GM21526 (cell line): ENCODE data around the gene EID2.

ENCODE experiments used
- ATAC-seq: cut with Tn5 transposase; IDR thresholded peaks from one replicate; pipeline ENCODE4 v1.9.1; 2021; ENCODE audit warnings: moderate library complexity; ENCODE audit not compliant: unreplicated experiment, low FRiP score

The EID2 gene, protein sequence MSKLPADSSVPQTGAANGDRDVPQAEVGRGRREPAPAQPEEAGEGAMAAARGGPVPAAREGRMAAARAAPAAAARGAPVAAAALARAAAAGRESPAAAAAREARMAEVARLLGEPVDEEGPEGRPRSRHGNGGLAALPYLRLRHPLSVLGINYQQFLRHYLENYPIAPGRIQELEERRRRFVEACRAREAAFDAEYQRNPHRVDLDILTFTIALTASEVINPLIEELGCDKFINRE

DNA sequence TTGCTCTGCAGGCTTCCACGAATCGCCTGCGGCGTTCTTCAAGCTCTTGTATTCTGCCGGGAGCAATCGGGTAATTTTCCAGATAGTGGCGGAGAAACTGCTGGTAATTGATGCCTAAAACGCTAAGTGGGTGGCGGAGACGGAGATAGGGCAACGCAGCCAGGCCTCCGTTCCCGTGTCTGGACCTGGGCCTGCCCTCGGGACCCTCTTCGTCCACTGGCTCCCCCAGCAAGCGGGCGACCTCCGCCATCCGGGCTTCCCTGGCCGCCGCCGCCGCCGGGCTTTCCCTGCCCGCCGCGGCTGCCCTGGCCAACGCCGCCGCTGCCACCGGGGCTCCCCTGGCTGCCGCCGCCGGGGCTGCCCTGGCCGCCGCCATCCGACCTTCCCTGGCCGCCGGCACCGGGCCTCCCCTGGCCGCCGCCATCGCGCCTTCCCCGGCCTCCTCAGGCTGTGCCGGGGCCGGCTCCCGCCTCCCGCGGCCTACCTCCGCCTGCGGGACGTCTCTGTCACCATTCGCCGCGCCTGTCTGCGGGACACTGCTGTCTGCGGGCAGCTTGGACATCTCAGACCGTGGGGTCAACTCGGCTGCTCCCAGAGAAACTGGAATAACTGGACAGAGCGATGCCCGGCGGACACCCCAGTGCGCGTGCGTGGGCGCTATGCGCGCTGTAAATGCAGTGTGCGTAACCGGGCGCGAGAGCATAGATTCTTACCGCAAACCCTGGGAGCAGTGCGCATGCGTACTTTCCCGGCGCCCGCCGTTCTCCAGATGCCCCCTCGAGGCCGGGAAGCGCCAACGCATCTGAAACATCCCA, at the start of gene EID2:
EID2 (minus strand) TSS at position 644 of the 815 bp plus-strand sequence; CDS start at position 562, 82 bp downstream.
- ATAC-seq = peak; percentile 69

DNA sequence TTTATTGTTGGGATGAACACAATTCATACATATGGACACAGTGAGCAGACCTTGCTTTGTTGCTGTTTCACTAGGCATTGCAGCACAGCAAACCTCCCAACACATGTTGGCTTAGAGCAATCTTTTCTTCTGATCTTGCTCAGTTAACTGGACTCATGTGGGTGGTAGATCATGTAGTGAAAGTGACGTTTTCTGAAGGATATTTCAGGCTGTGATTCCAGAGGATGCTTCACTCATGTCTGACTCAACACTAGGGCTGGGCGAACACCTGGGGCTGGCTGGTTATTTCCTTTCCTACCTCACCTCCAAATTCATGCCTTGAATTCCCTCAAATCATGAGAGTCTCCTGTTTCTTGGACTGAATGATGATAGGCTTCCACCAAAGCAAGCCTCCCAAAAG, 48.1 kb upstream of the EID2 start:
- ATAC-seq = no peak

DNA sequence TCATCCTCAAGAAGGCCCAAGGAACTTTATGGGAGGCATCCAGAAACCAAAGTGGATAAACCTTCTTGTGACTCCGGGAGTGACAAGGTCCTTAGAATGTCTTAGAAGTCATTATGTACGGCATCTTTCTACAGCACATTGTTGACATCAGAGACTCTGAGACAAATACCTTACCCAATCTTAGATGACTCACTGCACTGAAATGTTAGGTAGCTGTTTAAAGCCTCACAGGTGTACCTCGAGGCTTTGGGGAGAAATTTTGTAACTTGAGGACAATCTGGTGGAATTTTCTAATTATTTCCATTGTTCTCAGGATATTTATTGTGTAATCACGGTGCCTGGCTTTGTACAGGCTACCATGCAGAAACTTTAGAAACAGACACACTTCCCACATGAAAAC, 47.5 kb upstream of the EID2 start:
- no peak for ATAC-seq

DNA sequence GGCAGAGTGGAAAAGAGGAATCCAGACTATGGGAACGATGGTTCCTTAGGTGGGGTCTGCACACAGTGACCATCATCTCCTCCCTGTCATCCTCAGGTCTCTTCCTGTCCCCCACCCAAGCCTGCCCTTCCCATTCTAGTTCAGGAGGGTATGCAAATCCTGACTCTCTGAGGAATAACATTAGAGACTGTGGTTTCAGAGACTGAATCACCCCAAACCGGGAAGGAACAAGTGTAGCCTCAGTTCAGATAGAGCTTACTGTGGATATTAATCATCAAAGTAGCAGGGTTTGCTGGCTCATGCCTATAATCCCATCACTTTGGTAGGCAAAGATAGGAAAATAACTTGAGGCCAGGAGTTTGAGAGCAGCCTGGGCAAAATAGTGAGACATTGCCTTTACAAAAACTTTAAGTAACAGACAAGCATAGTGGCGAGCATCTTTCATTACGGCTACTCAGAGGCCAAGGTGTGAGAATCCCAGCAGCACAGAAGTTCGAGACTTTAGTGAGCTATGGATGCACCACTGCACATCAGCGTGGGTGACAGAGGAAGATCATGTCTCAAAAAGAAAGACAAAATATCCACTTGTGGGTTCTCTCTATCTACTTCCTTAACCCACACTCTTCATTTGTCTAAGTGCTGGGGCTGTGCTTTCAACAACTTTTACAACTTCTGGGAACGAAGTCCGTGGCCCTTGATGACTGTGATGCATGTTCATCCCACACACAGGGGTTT, 43.1 kb upstream of the EID2 start:
- no peak for ATAC-seq

DNA sequence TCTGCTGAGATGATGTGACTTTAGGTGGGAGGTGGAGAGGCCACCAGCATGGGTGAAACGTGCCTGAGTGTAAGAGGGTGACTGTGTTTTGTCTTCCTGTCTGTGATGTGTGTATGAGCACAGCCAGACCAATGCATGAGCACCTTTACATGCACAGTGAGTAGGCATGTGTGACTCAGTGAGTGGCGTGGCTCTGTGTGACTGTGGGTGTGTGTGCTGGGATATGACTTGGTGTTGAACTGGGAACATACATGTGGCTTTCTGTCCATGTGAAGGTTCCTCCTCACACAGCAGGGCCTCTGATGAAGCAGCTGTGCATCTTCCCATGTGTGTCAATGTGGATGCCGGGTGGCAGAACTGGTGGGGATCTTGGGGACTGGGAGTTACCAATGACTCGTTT, 42.5 kb upstream of the EID2 start:
- no peak for ATAC-seq

DNA sequence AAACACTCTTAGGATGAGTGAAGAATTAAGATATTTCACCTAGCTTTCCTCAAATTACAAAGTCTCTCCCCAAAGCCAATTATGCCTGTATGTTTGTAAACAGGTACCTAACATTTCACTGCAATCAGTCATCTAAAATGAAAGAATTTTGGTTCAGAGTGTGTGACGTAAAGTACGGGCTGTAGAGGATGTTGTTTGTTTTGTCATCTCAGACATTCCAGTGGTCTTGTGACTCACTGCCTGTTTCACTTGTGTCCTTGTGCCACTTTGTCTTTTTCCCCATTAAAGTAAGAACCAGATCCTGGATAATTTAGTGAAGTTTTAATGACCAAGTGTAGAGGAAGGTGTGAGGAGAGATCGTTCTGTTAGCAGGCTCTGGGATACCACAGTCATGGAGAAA, 28.6 kb upstream of the EID2 start:
- ATAC-seq = no peak

DNA sequence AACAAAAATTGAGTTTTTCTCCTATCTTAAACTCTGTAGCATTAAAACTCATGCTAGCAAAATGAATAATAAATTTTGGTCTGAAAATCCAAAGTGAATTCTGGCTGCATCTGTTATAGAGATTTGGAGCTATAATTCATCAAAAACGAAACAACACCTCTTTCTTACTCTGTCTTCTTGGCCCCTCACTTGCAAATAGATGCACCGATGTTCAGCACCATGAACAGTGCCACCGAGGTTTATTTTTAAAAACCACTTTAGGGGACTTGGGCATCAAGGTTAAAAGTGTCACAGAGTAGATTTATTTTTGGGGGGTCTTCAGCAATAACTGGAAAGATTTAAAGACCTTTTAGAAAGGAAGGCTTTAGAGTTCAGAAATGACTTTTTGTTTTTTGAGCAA, 26.1 kb upstream of the EID2 start:
- ATAC-seq = no peak

DNA sequence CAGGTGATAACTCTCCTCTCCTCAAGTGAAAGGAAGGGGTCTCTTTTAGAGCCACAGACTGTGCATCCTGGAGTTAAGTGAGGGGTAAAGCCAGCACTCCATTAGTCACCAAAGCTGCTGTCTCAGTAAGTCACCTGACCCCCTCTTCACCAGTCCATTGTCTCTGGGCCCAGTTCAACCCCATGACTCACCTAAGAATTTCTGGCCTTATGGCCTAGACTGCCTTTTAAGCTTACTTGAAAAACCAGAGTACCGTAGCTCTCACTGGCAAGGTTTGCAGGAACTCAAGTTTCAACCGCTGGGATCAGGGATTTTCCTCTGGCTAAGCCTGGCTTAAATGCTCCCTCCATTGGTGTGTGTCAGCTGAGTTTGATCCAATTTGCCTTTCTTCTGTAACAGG, 23.4 kb upstream of the EID2 start:
- ATAC-seq = no peak

DNA sequence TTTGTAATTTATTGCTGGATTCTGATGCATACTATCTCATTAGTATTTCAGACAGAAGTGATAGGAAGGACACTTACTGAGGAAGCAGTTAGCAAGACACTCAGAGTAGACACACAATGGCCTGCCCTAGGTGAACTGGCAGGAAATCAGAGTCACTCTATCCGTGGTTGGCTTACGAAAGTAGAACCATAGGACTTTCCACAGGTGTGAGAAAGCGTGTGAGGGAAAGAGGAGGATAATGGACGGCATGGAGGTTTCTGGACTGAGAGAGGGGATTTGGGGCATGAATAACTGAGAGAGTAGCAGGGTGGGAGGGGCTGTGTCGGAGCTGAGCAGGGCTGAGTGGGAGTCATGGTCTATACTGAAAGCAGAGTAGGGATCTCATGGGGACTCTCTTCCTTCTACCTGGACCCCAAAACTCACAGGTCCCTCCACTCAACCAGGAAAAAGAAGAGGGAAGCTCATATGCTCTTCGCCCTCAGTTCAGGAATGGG, 18.7 kb upstream of the EID2 start:
- ATAC-seq = no peak

DNA sequence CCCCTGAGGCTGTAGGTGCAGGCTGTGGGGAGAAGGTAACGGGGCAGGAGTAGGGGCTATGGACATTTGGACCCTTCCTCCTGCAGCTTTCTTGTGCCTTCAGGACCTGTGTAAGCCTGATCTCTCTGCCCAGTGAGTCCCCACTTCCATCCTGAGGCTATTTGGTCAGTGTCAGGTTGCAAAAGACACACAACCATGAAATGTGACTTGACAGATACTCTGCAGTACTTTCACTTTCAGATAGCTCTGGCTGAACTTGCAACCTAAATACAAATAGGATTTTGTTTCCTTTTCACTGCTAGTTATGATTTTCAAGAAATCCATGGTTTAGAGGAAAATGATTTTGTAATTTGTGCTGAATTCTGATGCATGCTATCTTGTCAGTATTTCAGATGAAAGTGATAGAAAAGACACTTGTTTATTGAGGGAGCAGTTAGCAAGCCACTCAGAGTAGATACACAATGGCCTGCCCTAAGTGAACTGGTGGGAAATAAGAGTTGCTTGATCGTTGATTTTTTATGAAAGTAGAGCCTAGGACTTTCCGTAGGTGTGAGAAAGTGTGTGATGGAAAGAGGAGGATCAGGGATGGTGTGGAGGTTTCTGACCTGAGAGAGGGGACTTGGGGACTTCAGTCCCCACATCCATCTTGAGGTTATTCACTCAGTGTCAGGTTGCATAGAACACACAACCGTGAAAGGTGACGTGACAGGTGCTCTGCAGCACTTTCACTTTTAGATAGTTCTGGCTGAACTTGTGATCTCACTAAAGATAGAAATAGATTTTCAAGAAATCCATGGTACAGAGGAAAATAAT, 18.1 kb upstream of the EID2 start:
- ATAC-seq = no peak

DNA sequence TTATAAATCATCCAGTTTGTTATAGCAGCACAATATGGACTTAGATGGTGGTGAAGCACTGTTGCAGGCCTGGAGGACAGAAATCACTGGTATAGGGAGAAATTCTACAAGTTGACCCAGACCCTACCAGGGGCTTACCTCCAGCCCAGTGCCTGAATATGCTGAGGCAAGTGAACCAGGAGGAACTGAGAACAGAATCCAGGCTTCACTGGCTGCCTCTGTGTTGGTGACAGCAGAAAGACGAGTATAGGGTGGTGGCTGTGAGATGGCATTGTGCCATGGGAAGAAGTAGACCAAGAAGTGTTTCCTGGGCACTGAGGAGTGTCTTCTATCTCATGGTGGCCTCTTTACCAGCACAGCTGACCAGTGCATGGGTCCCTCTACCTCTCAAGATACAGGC, 15.9 kb upstream of the EID2 start:
- ATAC-seq = no peak

DNA sequence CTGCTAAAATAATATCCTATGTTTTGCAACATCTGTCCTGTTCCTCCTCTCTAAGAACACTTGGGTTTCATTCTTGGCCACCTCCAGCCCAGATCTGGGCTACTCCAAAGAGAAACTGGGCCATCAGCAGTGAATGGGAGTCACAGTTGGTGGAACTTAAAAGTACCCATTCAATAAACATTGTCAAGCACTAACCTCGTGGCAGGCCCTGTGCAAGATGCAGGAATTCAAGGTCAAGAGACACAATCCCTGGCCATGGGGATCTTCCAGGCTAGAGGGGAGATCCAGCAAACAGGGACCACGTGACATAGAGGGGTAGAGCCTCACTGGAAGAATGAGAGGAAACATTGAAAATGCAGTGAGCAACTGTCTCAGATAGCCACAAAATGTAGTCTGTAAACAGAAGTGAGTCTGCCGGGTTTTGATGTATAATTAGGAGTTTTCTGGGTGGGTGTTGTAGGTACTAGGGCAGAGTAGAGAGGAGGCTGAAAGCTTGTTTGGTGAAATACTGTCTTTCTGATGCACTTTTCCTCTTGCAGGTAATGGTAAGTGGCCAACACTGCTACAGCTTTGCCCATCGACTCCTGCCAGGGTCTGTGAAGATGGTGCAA, 14.8 kb upstream of the EID2 start:
- ATAC-seq = no peak

DNA sequence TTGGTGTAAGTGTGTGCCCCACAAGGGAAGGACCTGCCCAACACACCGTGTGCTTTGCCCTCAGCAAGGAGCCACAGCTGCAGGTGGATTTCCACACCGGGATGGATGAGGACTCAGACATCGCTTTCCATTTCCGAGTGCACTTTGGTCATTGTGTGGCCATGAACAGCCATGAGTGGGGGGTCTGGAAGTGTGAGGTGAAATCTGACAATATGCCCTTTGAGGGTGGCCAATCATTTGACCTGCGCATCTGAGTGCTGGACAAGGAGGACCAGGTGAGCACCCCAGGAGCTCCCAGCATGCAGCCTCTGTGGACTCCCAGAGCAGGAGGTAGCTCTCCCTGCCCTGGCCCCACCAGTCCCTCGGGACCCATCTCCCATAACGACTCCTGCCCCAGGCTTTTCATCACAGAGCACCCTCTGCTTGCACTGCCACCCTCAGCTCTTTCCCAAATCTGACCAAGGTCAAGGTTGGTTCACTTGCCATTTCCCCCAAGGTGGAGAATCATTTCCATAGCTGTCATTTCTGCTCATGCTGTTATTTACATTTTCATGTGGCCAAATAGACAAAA, 13.2 kb upstream of the EID2 start:
- ATAC-seq = no peak

DNA sequence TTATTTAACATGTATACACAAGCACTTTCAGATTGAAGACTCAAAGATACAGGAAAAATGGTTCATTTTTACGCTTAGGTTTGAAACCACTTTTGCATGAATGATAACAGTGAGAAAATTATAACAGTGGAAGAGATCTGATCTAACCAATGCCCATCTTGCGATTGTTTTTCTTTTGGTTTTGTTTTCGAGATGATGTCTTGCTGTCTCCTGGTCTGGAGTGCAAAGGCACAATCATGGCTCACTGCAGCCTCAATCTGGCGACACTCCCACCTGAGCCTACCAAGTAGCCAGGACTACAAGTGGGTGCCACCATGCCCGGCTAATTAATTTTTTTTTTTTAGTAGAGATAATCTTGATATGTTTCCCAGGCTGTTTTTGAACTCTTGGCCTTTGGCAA, 10.2 kb upstream of the EID2 start:
- no peak for ATAC-seq

DNA sequence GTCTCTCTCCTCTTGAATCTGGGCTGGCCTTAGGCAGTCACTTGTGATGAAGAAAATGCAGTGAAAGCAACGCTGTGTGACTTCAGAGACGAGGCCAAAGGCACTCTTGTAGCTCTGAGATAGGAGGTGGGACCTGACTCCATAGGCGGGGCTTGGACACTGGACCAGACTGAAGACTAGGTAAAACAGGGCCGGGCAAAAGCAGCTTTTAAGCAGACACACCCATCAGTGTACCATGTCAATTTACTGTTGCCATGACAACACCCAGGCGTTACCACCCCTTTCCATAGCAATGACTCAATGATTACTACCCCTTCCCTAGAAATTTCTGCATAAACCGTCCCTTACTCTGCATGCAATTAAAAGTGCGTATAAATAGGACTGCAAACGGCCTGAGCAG, 6.6 kb upstream of the EID2 start:
- ATAC-seq = no peak

DNA sequence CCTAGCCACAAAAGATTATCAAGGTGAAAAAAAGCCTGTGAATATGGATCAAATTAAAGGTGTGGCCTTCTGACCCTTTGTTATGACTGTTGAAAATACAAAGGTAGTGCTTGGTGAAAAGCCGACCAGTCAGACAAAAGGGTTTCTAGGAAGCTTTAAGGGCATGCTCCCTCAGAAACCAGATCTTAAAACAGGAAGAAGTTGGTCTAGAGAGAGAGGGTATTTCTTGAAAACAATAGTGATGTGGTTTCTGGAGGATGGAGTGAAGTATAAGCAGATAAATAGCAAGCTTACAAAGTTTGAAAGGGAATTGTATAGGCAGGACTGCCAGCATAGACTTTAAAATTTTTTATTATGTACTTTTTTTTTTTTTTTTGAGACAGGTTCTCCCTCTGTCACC, 5.0 kb upstream of the EID2 start:
- ATAC-seq = no peak

DNA sequence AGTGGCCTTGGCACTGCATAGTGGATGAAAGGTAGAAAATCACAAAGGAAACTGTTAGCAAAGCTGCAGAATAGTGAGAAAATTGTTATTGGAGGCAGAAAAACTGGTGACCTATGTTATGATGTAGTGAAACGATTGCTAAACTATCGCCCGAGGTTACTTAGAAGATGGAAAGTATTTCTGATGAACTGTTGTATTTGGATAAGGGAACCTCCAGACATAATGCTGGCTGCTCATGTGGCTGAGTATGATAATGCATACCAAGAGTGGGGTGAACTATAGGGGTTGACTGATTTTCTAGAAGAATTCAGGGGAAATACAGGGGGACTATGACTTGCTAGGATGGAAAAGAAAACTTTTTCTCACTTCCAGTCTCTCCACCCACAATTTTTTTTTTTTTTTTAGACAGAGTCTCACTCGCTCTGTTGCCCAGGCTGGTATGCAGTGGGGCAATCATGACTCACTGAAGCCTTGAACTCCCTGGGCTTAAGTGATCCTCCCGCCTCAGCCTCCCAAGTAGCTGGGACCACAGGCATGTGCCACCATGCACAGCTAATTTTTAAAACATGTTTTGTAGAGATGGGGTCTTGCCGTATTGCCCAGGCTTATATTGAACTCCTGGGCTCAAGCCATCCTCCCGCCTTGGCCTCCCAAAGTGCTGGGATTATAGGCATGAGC, 4.4 kb upstream of the EID2 start:
- no peak for ATAC-seq

DNA sequence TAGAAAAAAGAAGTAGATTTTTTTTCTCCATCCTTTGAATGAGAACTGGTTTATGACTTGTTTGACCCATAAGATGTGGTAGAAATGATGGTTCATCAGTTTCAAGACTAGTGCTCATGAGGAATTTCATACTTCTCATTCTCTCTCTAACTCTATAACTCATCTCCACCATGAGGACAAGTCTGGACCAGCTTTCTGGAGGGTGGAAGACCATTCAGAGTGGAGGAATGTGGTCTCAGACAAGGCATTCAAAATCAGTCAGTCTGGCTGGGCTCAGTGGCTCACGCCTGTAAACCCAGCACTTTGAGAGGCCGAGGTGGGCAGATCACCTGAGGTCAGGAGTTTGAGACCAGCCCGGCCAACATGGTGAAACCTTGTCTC, 3.5 kb upstream of the EID2 start:
- no peak for ATAC-seq

DNA sequence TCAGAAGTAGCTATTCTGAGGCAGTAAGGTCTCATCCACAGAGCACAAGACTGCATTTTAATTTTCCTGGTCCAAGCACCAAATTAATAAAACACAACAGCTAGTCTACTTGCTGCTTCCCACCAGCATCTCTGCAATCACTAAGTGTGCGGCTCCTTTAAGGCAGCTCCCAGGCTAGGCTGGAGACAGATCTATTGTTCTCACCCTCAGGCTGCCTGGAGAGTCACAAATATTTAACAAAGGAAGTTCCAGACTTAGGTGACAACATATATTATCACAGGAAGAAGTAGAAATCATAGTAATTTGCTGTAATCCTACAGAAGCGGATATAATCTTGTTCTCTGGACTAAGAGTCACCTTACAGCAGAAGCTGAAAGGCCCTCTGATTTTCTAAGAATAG, 2.2 kb upstream of the EID2 start:
- no peak for ATAC-seq
